Endothelial cell of umbilical vein (primary cell): ENCODE measurements around the gene OPCML.

Experiments used
- EZH2 ChIP-seq: IDR thresholded peaks from 2 replicates; pipeline ENCODE4 v1.6.1; 2012; ENCODE audit warnings: borderline replicate concordance, low read depth, mild to moderate bottlenecking, moderate library complexity, low read length, inconsistent platforms; ENCODE audit not compliant: severe bottlenecking
- FOS ChIP-seq: IDR thresholded peaks from 2 replicates; pipeline ENCODE4 v1.6.1; 2011; ENCODE audit warnings: mild to moderate bottlenecking, low read length, moderate library complexity, borderline replicate concordance; ENCODE audit not compliant: insufficient read depth
- GATA2 ChIP-seq: IDR thresholded peaks from 2 replicates; pipeline ENCODE4 v1.7.0; 2011; ENCODE audit warnings: low read depth, mild to moderate bottlenecking, moderate library complexity, mixed read lengths, low read length; ENCODE audit not compliant: insufficient read length, insufficient read depth
- JUN ChIP-seq: IDR thresholded peaks from 2 replicates; pipeline ENCODE4 v1.6.1; 2011; ENCODE audit warnings: borderline replicate concordance, low read depth; ENCODE audit not compliant: insufficient read length, insufficient read depth
- MYC ChIP-seq: IDR thresholded peaks from one replicate; pipeline ENCODE4 v1.6.1; 2011; ENCODE audit warnings: mild to moderate bottlenecking, low read depth, low read length
- POLR2A ChIP-seq: IDR thresholded peaks from 2 replicates; pipeline ENCODE4 v1.6.1; 2012; ENCODE audit warnings: low read depth, mild to moderate bottlenecking, control low read depth, low read length
- POLR2AphosphoS5 ChIP-seq: IDR thresholded peaks from 2 replicates; pipeline ENCODE4 v1.6.1; 2012; ENCODE audit warnings: low read depth, mild to moderate bottlenecking, control low read depth, low read length, moderate library complexity; ENCODE audit not compliant: insufficient read depth
- TF ChIP-seq, protein P1 (sequence below), 2 donors: IDR thresholded peaks; 1 replicate in 1 of 2; 2 replicates in 1 of 2; pipeline ENCODE4 v1.5.1; 2011; ENCODE audit warnings: low read length in 2 of 2, mild to moderate bottlenecking in 2 of 2, moderate library complexity in 2 of 2, control low read depth in 1 of 2, inconsistent platforms in 1 of 2, low read depth in 1 of 2; ENCODE audit not compliant: insufficient read depth in 1 of 2; ENCODE audit errors: extremely low read depth in 1 of 2
- TF ChIP-seq, protein P2 (sequence below): IDR thresholded peaks from 2 replicates; pipeline ENCODE4 v1.6.1; 2011; ENCODE audit not compliant: insufficient read depth, insufficient read length

DNA sequence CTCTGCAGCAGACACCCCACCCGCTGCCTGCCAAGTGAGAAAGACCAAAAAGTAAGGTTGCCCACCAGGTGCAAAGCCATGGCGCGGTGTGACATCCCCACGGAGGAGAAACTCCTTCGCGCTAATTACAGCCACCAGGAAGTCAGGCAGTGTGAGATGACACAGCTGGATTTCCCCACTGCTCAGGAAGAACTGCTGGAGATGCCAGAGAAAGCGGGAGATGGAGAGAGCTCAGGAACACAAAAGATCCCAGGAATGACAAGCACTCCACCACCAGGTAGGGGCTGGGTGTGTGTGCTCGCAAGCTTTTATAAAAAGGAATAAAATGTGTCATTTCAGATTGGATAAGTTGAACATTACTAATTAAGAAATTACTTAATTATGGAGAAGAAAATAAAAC is 292.7 kb downstream of the OPCML start:
- TF ChIP-seq, protein P1, sequence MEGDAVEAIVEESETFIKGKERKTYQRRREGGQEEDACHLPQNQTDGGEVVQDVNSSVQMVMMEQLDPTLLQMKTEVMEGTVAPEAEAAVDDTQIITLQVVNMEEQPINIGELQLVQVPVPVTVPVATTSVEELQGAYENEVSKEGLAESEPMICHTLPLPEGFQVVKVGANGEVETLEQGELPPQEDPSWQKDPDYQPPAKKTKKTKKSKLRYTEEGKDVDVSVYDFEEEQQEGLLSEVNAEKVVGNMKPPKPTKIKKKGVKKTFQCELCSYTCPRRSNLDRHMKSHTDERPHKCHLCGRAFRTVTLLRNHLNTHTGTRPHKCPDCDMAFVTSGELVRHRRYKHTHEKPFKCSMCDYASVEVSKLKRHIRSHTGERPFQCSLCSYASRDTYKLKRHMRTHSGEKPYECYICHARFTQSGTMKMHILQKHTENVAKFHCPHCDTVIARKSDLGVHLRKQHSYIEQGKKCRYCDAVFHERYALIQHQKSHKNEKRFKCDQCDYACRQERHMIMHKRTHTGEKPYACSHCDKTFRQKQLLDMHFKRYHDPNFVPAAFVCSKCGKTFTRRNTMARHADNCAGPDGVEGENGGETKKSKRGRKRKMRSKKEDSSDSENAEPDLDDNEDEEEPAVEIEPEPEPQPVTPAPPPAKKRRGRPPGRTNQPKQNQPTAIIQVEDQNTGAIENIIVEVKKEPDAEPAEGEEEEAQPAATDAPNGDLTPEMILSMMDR (IDR thresholded peaks at IDR 0.05; ENCODE audit: extremely low read depth in 1 of 2, insufficient read depth in 1 of 2, low read depth in 1 of 2, low read length in 2 of 2), result no peak
- no peak for TF ChIP-seq MYC
- no peak for TF ChIP-seq POLR2A
- no peak for TF ChIP-seq EZH2
- TF ChIP-seq FOS, result no peak
- no peak for TF ChIP-seq POLR2AphosphoS5
- TF ChIP-seq, protein P2, sequence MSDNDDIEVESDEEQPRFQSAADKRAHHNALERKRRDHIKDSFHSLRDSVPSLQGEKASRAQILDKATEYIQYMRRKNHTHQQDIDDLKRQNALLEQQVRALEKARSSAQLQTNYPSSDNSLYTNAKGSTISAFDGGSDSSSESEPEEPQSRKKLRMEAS, result no peak
- TF ChIP-seq JUN, result no peak
- TF ChIP-seq GATA2, result no peak
